ENCODE data around the gene COA7.

DNA sequence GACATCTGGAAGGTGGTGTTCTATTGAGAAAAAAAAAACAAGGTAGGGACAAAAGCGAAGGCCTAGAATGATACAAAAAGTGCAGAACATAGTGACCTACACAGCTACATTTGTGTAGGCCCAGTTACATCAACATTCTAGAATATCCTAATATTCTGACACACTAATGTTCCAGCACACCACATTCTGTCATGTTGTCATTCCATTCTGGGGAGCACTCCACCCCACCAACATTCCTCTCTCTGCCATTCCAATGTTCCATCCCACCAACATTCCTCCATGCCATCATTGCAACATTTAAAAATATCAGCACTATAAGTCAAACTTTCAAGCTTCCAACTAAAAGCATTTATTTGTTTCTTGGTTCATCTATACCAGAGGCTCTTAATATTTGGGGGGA, 28.5 kb downstream of the COA7 start:
- TF ChIP-seq, protein P1, sequence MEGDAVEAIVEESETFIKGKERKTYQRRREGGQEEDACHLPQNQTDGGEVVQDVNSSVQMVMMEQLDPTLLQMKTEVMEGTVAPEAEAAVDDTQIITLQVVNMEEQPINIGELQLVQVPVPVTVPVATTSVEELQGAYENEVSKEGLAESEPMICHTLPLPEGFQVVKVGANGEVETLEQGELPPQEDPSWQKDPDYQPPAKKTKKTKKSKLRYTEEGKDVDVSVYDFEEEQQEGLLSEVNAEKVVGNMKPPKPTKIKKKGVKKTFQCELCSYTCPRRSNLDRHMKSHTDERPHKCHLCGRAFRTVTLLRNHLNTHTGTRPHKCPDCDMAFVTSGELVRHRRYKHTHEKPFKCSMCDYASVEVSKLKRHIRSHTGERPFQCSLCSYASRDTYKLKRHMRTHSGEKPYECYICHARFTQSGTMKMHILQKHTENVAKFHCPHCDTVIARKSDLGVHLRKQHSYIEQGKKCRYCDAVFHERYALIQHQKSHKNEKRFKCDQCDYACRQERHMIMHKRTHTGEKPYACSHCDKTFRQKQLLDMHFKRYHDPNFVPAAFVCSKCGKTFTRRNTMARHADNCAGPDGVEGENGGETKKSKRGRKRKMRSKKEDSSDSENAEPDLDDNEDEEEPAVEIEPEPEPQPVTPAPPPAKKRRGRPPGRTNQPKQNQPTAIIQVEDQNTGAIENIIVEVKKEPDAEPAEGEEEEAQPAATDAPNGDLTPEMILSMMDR (IDR thresholded peaks at IDR 0.05) = no peak
- TF ChIP-seq POLR2AphosphoS5 (IDR thresholded peaks at IDR 0.05) (no peak), POLR2A (IDR thresholded peaks at IDR 0.05) (no peak)

All from suprapubic skin (tissue), 4 donors.